Measurements from ENCODE around the gene KCNJ5.
A peak's percentile ranks its signal among the peaks of the same experiment; 100 is the strongest.

The KCNJ5 gene

GRCh38 chr11:128925250-128925600 lies 34.1 kb downstream of the KCNJ5 start:
- no peak for TF ChIP-seq CTCF (IDR thresholded peaks at IDR 0.05; ENCODE audit: control insufficient read depth, extremely low read depth, insufficient read depth)
- no peak for DNase-seq (ENCODE audit: low read depth)
- no peak overlapping the region for H3K4me3 ChIP-seq (ENCODE audit: low read depth, low read length)

GRCh38 chr11:128926000-128926399 lies 34.8 kb downstream of the KCNJ5 start:
- DNase-seq (ENCODE audit: low read depth): peak; percentile 41
- TF ChIP-seq CTCF (IDR thresholded peaks at IDR 0.05; ENCODE audit: control insufficient read depth, extremely low read depth, insufficient read depth): no peak
- H3K4me3 ChIP-seq (ENCODE audit: low read depth, low read length): no peak overlapping the region

GRCh38 chr11:128926437-128927107 lies 35.4 kb downstream of the KCNJ5 start:
- H3K4me3 ChIP-seq (ENCODE audit: low read depth, low read length): no peak overlapping the region
- TF ChIP-seq CTCF (IDR thresholded peaks at IDR 0.05; ENCODE audit: control insufficient read depth, extremely low read depth, insufficient read depth): no peak
- DNase-seq (ENCODE audit: low read depth): no peak

DNA sequence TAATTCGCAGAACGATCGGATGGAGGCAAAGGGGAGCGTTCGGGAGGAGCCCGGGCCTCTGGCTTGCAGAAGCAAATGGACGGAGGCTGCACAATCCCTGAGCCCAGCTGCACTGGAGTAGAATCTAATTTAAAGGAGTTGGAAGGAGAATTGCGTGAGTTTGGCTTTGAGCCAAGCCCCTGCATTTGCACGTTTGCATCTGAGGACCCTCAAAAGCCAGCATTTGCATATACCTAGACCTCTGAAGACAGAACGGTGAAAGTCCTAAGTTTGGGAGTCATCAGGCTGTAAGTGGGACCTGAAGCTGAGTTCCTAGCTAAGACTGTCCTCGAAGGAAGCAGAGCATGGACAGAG lies 35.9 kb downstream of the KCNJ5 start:
- H3K4me3 ChIP-seq (ENCODE audit: low read depth, low read length): no peak overlapping the region
- TF ChIP-seq CTCF (IDR thresholded peaks at IDR 0.05; ENCODE audit: control insufficient read depth, extremely low read depth, insufficient read depth): no peak
- DNase-seq (ENCODE audit: low read depth): no peak

DNA sequence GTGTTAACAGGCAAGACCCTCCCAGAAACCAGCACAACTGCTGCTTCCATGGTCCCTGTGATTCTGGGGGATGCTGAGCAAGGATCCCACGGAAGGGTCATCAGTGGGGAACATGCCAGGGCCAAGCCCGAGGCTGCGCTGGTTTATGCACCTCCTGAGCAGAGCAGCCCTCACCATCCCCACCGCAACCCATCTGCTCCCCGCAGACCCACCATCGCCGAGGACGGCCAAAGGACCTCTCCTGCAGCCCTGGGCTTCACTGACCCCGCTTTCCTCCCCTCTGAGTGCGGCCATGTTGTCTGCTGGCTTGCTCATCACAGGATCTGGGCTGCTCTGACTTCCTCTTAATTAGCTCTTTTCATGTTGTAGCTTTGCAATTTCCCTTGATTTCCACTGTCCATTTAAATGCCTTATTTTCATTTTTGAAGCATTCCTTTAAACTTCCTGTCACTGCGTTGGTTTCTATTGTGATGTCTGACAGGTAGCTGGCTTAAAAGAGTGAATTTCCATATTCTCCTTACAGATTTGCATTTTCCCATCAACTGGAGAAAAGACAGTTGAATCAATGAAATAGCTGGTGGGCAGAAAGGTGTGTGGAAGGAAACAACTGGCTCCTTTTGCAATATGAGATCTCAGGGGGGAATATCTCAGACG lies 36.7 kb downstream of the KCNJ5 start:
- TF ChIP-seq CTCF (IDR thresholded peaks at IDR 0.05; ENCODE audit: control insufficient read depth, extremely low read depth, insufficient read depth): no peak
- no peak for DNase-seq (ENCODE audit: low read depth)
- H3K4me3 ChIP-seq (ENCODE audit: low read depth, low read length): no peak overlapping the region

DNA sequence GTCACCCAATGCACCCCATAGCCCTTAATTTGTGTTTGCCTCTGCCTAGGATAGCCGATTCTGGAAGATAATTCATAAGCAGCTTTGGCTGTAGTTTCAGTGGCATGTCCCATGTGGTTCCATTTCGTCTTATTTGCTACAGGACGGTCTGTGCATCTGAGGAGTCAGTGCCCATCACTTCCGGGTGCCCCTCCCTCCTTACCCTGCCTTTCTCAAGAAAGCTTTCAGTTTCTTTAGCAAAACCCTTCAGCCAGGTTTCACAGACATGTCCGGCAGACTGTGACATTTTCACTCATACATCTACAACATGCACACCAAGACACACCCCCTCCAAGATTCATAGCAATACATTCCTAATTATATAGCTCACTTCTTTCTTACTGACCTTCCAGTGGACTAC lies 37.2 kb downstream of the KCNJ5 start:
- TF ChIP-seq CTCF (IDR thresholded peaks at IDR 0.05; ENCODE audit: control insufficient read depth, extremely low read depth, insufficient read depth): no peak
- no peak overlapping the region for H3K4me3 ChIP-seq (ENCODE audit: low read depth, low read length)
- DNase-seq (ENCODE audit: low read depth): no peak

- no peak for DNase-seq (ENCODE audit: low read depth)
- TF ChIP-seq CTCF (IDR thresholded peaks at IDR 0.05; ENCODE audit: control insufficient read depth, extremely low read depth, insufficient read depth): no peak
- no peak overlapping the region for H3K4me3 ChIP-seq (ENCODE audit: low read depth, low read length)
Measured at GRCh38 chr11:128929468-128929867, 38.3 kb downstream of the KCNJ5 start.
